ENCODE data around the gene XRCC3.

DNA sequence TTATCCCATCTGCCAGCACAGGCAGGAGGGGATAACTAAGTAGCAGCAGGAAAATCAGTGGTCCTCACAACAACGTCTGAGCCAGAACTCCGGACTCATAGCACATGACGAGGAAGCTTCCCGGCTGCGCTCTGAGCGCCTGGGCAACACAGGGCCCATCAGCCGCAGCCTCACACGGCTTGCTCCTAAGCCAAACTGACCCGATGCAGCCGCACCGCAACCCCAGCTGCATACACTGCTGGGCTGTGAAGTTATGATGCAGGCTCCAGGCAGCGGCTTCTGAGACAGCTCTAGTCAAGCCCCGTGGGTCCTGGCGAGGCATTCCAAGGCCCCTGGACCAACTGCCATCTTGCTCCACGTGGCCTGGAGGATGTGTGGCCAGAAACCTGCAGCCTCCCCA is 28.4 kb upstream of the XRCC3 start:
- TF ChIP-seq, protein P1, sequence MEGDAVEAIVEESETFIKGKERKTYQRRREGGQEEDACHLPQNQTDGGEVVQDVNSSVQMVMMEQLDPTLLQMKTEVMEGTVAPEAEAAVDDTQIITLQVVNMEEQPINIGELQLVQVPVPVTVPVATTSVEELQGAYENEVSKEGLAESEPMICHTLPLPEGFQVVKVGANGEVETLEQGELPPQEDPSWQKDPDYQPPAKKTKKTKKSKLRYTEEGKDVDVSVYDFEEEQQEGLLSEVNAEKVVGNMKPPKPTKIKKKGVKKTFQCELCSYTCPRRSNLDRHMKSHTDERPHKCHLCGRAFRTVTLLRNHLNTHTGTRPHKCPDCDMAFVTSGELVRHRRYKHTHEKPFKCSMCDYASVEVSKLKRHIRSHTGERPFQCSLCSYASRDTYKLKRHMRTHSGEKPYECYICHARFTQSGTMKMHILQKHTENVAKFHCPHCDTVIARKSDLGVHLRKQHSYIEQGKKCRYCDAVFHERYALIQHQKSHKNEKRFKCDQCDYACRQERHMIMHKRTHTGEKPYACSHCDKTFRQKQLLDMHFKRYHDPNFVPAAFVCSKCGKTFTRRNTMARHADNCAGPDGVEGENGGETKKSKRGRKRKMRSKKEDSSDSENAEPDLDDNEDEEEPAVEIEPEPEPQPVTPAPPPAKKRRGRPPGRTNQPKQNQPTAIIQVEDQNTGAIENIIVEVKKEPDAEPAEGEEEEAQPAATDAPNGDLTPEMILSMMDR (IDR thresholded peaks at IDR 0.05), result no peak
- TF ChIP-seq POLR2A (IDR thresholded peaks at IDR 0.05) (no peak), EP300 (IDR thresholded peaks at IDR 0.05) (no peak), POLR2AphosphoS5 (IDR thresholded peaks at IDR 0.05) (no peak)
